Measurements from ENCODE around the gene FIG4. TPM values are rescaled to one million over a fixed set of nuclear protein-coding genes. Genes with fewer than 3 reads are reported as not detected.

Gene FIG4
- polyA plus RNA-seq, 1 donor (not counting 4 experiments of a cell fraction or from before 2014, with no cell fraction given) = 12.8 TPM

- FAIRE-seq (no peak), DNase-seq (ENCODE audit: low read depth, low spot score) (no peak)
- Histone ChIP-seq H3K9me3 (ENCODE audit: control insufficient read depth, low read depth, low read length) (no peaks in the 10 kb centered on the region), H3K27me3 (ENCODE audit: control insufficient read depth, extremely low read depth, insufficient read depth, low read length) (no peaks in the 10 kb centered on the region), H4K20me1 (ENCODE audit: control insufficient read depth, extremely low read depth, insufficient read depth, low read length) (no peaks in the 10 kb centered on the region), H3K4me3 (ENCODE audit: control insufficient read depth in 2 of 3, extremely low read depth in 1 of 3, insufficient read depth in 2 of 3, low read depth in 1 of 3, low read length in 3 of 3) (no peak overlapping the region), H3K36me3 (ENCODE audit: control insufficient read depth in 2 of 2, extremely low read depth in 1 of 2, insufficient read depth in 2 of 2, low read length in 2 of 2) (no peaks in the 10 kb centered on the region), H3K79me2 (ENCODE audit: control insufficient read depth, insufficient read depth, low read length) (no peaks in the 10 kb centered on the region), H3K9me1 (ENCODE audit: control insufficient read depth, extremely low read depth, insufficient read depth, low read length) (no peaks in the 10 kb centered on the region), H2AFZ (ENCODE audit: control insufficient read depth, low read length) (no peak overlapping the region), H3K4me1 (ENCODE audit: control insufficient read depth, extremely low read depth, insufficient read depth, low read length) (no peaks in the 10 kb centered on the region), H3K4me2 (ENCODE audit: control insufficient read depth, extremely low read depth, insufficient read depth, low read depth, low read length) (no peak overlapping the region), H3K27ac (ENCODE audit: control insufficient read depth, insufficient read depth, low read length) (no peak overlapping the region), H3K9ac (ENCODE audit: control insufficient read depth, extremely low read depth, insufficient read depth, low read length) (no peak overlapping the region)
- TF ChIP-seq CTCF (optimal IDR thresholded peaks at IDR 0.05 in 1 of 3, IDR thresholded peaks at IDR 0.05 in 1 of 3, conservative IDR thresholded peaks at IDR 0.05 in 1 of 3; ENCODE audit: extremely low read depth in 1 of 3, insufficient read depth in 2 of 3, low read length in 3 of 3) = no peak
- no peak for TF ChIP-seq EZH2 (IDR thresholded peaks at IDR 0.05; ENCODE audit: low read length)
- dilution Hi-C loops (cut with MboI; ENCODE audit: extremely low pct_ligation_motif_present, low sequenced_read_pairs) = no loop called here
Measured at GRCh38 chr6:109769213-109769612, 78.1 kb downstream of the FIG4 start.

GRCh38 chr6:109770047-109770446, 79.0 kb downstream of the FIG4 start:
- Histone ChIP-seq H3K36me3 (ENCODE audit: control insufficient read depth in 2 of 2, extremely low read depth in 1 of 2, insufficient read depth in 2 of 2, low read length in 2 of 2) (no peaks in the 10 kb centered on the region), H3K9me1 (ENCODE audit: control insufficient read depth, extremely low read depth, insufficient read depth, low read length) (no peaks in the 10 kb centered on the region), H3K9ac (ENCODE audit: control insufficient read depth, extremely low read depth, insufficient read depth, low read length) (no peak overlapping the region), H4K20me1 (ENCODE audit: control insufficient read depth, extremely low read depth, insufficient read depth, low read length) (no peaks in the 10 kb centered on the region), H3K4me3 (ENCODE audit: control insufficient read depth in 2 of 3, extremely low read depth in 1 of 3, insufficient read depth in 2 of 3, low read depth in 1 of 3, low read length in 3 of 3) (no peak overlapping the region), H3K27ac (ENCODE audit: control insufficient read depth, insufficient read depth, low read length) (no peak overlapping the region), H2AFZ (ENCODE audit: control insufficient read depth, low read length) (no peak overlapping the region), H3K4me1 (ENCODE audit: control insufficient read depth, extremely low read depth, insufficient read depth, low read length) (no peaks in the 10 kb centered on the region), H3K27me3 (ENCODE audit: control insufficient read depth, extremely low read depth, insufficient read depth, low read length) (no peaks in the 10 kb centered on the region), H3K79me2 (ENCODE audit: control insufficient read depth, insufficient read depth, low read length) (no peaks in the 10 kb centered on the region), H3K4me2 (ENCODE audit: control insufficient read depth, extremely low read depth, insufficient read depth, low read depth, low read length) (no peak overlapping the region), H3K9me3 (ENCODE audit: control insufficient read depth, low read depth, low read length) (no peaks in the 10 kb centered on the region)
- DNase-seq (ENCODE audit: low read depth, low spot score) (no peak), FAIRE-seq (no peak)
- TF ChIP-seq EZH2 (IDR thresholded peaks at IDR 0.05; ENCODE audit: low read length) (no peak), CTCF (optimal IDR thresholded peaks at IDR 0.05 in 1 of 3, IDR thresholded peaks at IDR 0.05 in 1 of 3, conservative IDR thresholded peaks at IDR 0.05 in 1 of 3; ENCODE audit: extremely low read depth in 1 of 3, insufficient read depth in 2 of 3, low read length in 3 of 3) (no peak)
- dilution Hi-C loops (cut with MboI; ENCODE audit: extremely low pct_ligation_motif_present, low sequenced_read_pairs) = no loop called here
